Frontal cortex (tissue), 4 donors: ENCODE measurements around the gene KIF20B. TPM values are rescaled to one million over a fixed set of nuclear protein-coding genes. Genes with fewer than 3 reads are reported as not detected.

ENCODE experiments used
- DNase-seq, 2 donors: peaks; one replicate each; pipeline ENCODE4 v3.0.0; 2012; ENCODE audit warnings: low spot score in 2 of 2
- FAIRE-seq: peaks from 2 replicates; lab custom pipeline; 2012; peaks lifted over from hg19 to GRCh38; lab: Jason Lieb, UNC
- total RNA-seq: library from RNA; depleted of rRNA; stranded (reverse); fragments of >200 nt; gene quantifications from one replicate; pipeline ENCODE4 v1.2.3, GENCODE V29; 2014
- donor health status: control.
- donor health status: control.
- donor health status: control.

Gene KIF20B
- total RNA-seq, result 11.0 TPM

DNA sequence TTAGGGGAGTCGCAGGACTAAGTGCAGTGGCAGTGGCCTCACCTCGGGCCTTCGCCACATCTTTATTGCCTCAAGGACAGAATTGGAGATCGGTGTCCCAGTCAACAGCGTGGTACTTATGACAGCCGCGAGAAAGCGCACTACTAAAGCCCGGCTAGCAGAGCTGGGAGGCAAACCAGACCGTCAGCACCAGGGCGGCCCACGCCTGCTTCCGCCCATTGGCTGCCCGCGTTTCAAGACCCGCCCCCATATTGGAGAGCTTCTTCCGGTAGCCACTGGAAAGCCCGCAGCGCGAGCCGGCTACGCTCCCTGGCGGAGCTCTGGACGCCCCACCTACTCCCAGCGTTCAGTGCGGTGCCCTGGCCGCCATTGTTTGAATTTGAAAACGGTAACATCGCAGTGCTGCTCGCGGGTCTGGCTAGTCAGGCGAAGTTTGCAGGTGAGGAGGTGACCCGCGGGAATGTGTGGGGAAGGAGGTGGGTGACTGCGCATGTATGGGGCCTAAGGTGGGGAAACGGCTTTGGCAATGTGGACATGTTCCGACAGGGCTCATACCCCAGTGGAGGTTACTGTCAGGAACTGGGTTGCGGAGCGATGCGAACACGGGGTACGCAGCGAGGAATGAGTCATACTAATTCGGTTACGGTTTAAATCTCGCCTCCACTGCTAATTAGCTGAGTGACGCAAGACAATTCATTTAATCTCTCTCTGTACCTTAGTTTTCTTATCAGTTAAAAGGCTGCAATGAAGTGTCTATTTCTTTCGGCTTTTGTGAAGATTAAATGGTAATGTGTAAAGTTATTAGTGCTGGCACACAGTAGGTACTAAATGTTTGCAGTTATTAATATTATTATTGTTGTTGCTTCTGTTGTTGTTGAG is at the start of gene KIF20B:
Gene KIF20B (plus strand): TSS at position 349 of the 879 bp plus-strand sequence. CDS start 3,705 bp downstream, outside the sequence.
- peak; percentile 76 to 90 for DNase-seq
- peak; percentile 34 for FAIRE-seq

DNA sequence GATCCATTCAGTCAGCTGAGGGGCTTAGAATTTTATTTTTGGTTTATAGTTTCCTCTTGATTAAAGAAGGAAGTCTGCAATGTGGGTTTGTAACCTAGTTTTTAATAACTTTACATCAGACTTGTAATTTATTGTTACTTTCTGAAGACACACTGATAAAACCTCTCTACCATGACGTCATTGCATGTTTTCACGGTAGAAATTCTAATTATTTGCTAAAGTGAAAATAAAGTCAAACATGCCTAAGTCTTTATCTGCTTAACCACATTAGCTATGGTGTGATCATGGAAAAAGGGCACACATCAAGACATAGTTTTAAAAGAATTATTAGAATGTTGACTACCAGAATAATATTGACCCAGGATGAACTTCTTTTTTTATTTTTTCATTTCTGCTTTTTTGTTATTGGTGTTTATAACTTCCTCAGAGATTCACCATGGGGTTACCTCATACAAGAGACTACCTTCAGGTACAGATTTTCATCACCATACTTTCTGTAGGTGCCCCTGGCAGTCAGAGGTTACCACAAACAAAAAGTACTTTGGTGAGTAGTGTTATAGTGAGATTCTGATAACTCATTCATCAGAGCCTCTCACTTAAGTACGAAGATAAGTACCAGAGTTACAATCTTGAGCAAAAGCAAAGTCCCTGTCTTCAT is 49.3 kb upstream of the KIF20B start:
- DNase-seq (no peak), FAIRE-seq (no peak)

DNA sequence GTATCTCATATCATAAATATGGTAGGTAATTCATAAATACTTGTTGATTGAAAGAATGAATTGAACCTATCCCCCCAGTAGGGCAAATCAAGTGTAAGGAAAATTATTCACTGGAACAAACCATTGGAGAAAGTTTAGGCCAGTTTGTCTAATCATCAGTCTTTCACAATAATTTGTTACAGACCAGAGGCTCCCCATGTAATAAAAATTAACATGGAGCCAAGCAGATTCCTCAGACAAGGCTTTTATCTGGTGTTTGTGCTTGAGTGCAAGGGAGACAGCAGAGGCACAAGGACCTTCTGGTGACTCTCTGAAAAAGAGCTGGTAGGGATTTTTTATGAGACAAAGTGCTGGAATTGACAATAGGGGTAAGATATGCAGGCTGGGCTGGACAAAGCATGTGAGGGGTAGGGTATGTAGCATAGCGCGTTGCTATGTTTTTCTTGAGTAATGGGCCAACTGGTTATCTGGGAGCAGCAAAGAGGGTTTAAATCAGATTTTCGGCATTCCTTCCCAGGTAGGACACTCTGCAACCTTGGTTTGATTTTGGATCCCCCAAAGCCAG is 48.5 kb upstream of the KIF20B start:
- no peak for FAIRE-seq
- no peak for DNase-seq

GRCh38 chr10:89653410-89653869 is 48.0 kb upstream of the KIF20B start:
- FAIRE-seq, result no peak
- DNase-seq, result no peak

DNA sequence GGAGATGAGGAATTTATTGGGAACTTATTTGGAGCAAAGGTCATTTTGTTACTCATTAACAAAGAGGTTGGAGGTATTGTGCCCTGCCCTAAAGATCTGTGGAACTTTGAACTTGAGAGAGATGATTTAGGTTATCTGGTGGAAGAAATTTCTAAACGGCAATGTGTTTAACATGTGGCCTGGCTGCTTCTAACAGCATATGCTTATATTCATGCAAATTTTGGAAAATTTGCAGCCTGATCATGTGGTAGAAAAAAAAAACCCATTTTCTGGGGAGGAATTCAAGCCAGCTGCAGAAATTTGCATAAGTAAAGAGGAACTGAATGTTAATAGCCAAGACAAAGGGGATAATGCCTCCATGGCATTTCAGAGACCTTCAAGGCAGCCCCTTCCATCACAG is 45.7 kb upstream of the KIF20B start:
- FAIRE-seq (no peak), DNase-seq (no peak)

DNA sequence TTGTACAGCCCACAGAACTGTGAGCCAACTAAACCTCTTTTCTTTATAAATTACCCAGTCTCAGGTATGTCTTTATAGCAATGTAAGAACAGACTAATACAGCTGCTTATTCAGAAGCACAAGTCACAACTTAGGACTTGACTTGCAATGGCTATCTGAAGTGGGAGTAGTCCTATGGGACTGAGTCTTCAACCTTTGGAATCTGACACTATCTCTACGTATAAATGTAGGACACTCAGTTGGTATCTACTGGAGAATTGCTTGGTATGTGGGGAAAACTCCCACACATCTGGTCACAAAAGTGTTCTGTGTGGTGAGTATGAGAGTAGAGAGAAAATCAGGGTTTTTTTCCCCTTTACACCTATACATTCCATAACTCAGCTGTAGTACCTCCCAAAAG is 44.1 kb upstream of the KIF20B start:
- no peak for DNase-seq
- FAIRE-seq, result no peak

GRCh38 chr10:89659143-89660131 is 42.0 kb upstream of the KIF20B start:
- no peak for DNase-seq
- no peak for FAIRE-seq

GRCh38 chr10:89662596-89662995 is 38.8 kb upstream of the KIF20B start:
- DNase-seq, result no peak
- FAIRE-seq, result no peak

- DNase-seq (no peak), FAIRE-seq (no peak)
Observed at GRCh38 chr10:89663144-89663543, 38.2 kb upstream of the KIF20B start.

DNA sequence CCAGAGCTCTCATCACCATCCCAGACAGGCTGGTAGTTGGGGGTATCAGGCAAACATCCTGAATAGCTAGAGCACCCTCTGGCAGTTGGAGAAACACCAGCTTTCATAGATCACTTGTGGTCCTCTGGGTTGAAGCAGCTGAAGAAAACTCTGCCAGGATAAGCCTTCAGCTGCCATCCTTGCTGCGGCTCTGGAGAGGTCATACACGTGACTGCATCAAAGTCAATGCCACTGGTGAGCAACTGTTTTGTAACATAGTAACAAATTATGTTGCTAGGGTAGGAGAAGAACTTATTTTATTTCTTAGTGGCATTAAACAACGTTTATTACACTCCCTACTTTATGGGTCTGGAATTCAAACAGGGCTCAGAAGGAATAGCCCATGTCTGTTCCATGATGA is 37.2 kb upstream of the KIF20B start:
- no peak for DNase-seq
- FAIRE-seq, result no peak

DNA sequence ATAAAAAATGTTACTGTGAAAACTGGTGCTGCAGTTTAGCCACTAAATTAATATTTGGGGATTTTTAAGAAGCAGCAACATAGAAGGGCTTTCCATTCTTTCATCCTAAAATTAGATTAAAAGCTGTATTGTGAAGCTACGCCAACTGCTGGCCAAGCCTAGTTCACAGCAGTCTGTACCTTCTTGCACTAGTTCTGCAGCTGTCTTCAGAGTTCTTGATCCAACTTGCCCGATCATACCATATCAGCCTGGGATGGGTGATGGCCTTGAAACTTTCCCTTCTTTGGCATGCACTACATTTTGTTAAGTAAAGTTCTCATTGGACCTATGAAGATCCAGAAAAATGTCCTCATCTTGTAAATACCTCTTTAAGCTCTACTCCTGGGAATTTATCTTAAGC is 36.1 kb upstream of the KIF20B start:
- FAIRE-seq (no peak), DNase-seq (no peak)

- DNase-seq (no peak), FAIRE-seq (no peak)
Observed at GRCh38 chr10:89666138-89666537, 35.3 kb upstream of the KIF20B start.

- no peak for FAIRE-seq
- DNase-seq, result no peak
Observed at GRCh38 chr10:89668386-89669071, 32.9 kb upstream of the KIF20B start.

DNA sequence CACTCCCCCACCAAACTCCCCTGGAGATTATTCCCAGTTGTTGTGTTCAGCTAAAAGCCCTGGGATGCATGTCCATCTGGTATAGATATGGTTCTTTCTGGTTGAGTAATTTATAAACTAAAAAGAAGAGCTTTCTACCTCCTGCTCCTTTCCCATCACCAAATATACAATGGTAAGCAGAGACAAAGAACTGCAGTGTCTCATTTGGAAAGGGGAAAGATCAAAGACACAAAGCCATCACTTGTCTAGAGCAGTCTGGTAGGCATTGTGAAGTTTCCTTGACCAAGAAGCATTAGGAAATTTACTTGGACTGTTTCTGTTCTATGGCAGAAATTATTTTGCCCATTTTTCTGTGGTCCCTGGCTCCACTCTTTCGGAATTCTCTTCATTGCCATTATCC is 31.4 kb upstream of the KIF20B start:
- FAIRE-seq (no peak), DNase-seq (no peak)

GRCh38 chr10:89670926-89671325 is 30.5 kb upstream of the KIF20B start:
- no peak for FAIRE-seq
- DNase-seq, result no peak

GRCh38 chr10:89677341-89677740 is 24.0 kb upstream of the KIF20B start:
- no peak for DNase-seq
- no peak for FAIRE-seq

DNA sequence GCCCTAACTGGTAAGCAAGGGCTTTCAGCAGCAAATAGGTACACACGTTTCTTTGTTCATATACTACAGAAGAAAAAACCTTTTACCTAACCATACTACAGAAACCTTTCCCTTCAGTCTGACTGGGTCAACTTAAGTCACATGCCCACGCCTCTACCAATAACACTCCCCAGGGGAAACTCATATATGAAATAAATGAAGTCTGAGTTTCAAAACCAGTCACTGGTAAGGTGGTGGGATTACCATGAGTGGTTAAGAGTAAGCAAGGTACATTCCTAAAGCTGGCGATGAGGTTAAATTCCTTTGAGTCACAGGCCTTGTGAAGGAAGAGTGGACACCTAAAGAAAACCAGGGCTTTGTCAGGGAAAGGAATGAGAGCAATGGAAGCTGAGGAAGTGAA is 21.4 kb upstream of the KIF20B start:
- FAIRE-seq (no peak), DNase-seq (no peak)

DNA sequence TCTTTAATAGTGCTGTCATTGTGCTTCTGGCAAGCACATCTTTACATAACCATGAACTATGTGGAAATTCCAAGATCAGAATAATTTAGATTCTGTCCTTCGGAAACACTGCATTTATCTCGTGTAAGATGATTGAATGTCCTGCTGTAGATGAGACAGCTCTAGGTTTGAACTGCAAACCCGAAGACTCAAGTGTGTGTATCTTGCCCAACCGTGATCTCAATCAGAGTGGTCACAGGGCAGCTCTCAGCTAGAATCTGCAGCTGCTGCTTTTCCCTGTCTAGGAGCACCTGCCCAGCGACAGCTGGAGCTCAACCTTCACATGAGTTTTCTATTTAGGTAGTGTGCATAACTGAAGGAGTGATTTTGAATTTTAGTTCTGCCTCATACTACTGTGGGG is 17.5 kb upstream of the KIF20B start:
- DNase-seq (no peak), FAIRE-seq (no peak)

GRCh38 chr10:89684604-89685003 is 16.8 kb upstream of the KIF20B start:
- FAIRE-seq (no peak), DNase-seq (no peak)
